ENCODE measurements around the gene SCN1B.
A peak's percentile ranks its signal among the peaks of the same experiment; 100 is the strongest.

The SCN1B gene

DNA sequence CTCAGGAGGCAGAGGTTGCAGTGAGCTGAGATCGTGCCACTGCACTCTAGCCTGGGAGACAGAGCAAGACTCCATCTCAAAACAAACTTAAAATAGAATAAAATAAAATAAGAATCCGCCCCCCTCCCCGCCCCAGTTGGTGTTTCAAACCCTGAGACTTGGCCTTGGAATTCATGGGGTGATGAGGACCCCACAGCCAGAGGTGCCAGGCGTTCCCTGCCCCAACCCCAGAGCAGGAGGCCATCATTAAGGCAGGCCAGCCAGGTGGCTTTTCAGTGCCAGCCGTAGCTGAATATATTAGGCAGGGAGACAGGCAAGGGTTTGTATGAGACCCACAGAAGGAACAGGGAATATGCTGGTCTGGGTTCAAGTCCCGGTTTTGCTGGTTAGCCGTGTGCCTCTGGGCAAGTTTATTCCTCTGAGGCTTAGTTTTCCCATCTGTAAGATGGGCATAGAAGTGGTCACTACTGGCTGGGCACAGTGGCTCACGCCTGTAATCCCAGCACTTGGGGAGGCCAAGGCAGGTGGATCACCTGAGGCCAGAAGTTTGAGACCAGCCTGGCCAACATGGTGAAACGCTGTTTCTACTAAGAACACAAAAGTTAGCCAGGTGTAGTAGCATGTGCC is 23.5 kb downstream of the SCN1B start:
- DNase-seq (ENCODE audit: low spot score), result no peak

DNA sequence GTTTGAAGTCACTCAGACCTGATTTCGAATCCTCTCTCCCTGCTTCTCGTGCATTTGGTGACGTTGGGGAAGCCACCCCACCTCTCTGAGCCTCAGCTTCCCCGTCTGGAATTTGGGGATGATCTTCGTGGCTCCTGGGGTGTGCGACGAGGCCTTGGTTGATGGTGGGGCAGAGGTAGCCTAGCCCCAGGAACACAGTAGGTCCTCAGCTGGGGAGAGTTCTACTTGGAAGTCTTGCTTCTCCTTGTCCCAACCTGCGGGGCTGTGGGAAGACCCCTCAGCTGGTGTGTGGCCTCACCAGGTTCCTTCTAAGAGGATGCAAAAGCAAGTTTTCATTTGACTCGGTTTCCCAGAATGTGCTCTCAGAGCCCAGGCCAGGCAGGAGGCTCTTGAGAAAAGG is 24.4 kb downstream of the SCN1B start:
- no peak for DNase-seq (ENCODE audit: low spot score)

DNA sequence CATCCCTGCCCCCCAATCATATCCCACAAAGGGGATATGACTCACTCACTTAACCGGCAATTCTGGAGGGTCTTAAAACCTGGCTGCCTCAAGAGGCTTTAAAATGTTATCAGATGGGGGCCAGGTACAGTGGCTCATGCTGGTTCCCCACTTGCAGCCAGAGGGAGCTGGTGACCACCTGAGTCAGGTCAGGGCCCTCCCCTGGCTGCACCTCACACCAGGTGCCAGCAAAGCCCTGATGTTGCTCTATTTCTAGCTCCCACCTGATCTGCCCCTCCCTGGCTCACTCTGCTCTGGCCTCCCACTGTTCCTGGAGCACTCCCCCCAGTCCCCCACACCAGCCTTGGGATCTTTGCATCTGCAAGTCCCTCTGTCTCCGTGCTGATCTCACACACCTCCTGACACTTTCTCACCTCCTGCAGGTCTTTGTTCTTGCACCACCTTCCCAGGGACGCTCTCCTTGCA is 25.5 kb downstream of the SCN1B start:
- no peak for DNase-seq (ENCODE audit: low spot score)

DNA sequence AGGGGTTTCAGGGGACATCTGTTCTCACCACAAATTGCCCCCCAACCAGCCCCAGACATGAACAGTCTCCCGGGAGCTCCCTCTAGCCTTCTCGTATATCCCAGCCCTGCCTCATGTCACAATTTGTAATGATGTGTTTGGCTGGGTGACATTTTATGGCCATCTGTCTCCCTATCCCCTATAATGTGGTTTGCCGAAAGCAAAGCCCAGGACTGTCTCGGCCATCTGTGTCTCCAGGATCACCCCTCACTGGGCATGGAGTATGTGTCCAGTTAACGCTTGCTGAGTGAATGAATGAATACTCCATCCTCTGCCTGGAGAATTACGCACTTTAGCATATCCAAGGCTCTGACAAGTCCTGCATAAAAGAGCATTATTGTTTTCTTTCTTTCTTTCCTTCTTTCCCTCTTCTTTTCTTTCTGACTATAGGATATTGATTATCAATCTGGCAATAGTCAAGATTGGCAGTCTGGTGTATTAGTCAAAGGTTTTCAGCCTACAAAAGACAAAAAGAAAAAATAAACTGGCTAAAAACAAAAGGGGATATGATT is 26.3 kb downstream of the SCN1B start:
- no peak for DNase-seq (ENCODE audit: low spot score)

DNA sequence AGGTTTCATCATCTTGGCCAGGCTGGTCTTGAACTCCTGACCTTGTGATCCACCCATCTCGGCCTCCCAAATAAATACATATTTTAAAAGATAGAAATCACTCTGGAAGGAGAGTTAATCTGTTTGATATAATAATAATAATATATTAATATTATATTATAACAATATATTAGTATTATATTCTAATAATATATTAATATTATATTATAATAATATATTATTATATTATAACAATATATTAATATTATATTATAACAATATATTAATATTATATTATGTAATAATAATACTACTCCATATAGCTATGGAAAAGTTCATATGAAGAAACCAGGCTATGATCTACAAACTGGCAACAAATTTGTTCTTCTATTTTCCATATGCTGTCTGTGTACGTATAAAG is 28.1 kb downstream of the SCN1B start:
- DNase-seq (ENCODE audit: low spot score), result no peak

DNA sequence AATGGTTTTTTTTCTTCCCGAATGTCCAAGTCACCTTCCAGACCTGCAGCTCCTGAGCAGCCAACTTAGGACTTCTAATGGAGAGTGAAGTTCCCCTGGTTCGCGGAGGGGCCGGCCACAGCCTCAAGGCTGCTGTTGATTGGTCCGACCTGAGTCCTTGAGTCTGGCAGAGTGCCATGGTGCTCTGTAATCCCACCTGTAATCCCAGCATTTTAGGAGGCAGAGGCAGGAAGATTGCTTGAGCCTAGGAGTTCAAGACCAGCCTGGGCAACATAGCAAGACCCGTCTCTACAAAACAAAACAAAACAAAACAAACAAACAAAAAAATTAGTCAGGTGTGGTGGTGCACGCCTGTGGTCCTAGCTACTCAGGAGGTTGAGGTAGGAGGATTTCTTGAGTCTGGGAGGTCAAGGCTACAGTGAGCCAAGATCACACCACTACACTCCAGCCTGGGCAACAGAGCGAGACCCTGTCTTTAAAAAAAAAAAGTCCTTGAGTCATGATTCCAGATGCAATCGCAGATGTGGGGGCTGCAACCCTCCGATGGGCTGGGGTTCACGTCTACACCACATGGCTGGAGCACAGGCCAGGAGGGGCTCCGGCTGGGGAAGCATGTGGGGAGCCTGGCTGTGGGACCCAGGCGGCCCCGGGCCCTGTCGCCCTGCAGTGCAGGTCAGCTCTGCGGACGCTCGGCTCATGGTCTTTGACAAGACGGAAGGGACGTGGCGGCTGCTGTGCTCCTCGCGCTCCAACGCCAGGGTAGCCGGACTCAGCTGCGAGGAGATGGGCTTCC is 28.9 kb downstream of the SCN1B start:
- no peak for DNase-seq (ENCODE audit: low spot score)

DNA sequence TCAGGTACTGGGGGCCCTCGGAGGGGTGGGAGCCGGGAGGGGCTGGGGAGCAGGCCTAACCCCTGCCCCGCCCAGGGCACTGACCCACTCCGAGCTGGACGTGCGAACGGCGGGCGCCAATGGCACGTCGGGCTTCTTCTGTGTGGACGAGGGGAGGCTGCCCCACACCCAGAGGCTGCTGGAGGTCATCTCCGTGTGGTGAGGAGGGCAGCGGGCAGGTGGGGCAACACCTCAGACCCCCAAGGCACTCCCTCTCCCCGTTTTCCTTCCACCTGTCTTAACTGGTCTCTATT is 29.5 kb downstream of the SCN1B start:
- DNase-seq (ENCODE audit: low spot score), result no peak

DNA sequence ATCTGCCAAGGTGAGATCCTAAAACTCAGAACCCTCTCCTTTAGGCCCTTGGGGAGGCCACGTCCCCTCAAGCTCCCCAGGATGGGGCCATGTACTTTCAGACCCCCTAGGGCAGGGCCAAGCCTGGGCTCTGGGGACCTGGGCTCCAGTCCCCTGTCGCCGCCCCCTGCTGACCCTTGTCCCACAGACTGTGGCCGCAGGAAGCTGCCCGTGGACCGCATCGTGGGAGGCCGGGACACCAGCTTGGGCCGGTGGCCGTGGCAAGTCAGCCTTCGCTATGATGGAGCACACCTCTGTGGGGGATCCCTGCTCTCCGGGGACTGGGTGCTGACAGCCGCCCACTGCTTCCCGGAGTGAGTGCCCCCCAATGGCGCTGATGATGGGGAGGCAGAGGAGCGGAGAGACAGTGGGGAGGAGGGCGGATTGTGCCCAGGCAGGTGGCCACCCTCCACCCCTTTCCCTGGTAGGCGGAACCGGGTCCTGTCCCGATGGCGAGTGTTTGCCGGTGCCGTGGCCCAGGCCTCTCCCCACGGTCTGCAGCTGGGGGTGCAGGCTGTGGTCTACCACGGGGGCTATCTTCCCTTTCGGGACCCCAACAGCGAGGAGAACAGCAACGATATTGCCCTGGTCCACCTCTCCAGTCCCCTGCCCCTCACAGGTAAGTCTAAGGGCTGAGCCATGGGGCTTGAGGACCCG is 30.0 kb downstream of the SCN1B start:
- DNase-seq (ENCODE audit: low spot score), result no peak

DNA sequence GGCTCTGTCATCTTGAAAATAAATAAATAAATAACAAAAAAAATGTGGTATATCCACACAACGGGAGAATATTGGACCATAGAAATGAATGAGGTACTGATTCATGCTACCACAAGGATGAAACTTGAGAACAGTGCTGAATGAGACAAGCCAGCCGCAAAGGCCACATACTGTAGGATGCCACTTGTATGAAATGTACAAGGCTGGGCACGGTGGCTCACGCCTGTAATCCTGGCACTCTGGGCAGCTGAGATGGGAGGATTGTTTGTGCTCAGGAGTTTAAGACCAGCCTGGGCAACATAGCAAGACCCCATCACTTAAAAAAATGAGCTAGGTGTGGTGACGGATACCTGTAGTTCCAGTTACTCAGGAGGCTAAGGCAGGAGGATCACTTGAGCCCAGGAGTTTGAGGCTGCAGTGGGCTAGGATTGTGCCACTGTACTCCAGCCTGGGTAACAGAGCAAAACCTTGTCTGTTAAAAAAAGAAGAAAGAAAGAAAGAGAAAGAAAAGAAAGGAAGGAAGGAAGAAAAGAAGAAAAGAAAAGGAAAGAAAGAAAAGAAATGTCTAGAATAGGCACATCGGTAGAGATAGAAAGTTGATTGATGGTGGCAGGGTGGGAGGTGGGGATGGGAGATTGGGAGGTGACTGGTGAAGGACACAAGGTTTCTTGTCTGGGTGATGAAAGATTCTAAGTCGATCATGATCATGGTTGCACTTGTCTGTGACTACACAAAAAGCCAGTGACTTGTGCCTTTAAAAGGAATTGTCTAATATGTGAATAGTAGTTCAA is 31.5 kb downstream of the SCN1B start:
- no peak for DNase-seq (ENCODE audit: low spot score)

DNA sequence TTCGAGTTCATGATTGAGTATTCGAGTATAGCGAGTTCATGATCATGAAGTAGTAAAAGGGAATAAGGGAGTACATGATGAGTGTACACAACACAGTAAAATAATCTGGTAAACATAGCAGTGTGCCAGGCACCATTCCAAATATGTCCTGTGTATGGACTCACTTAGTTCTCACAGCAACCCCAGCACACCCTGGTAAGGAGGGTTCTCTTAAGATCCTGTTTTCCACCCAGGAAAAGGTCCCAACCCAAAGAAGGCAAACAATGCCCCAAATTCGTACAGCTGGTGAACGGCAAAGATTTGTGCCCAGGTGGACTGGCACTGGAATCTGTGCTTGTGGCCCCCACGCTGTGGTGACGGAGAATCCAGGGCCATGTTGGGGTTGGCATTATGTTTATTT is 32.7 kb downstream of the SCN1B start:
- DNase-seq (ENCODE audit: low spot score), result no peak

DNA sequence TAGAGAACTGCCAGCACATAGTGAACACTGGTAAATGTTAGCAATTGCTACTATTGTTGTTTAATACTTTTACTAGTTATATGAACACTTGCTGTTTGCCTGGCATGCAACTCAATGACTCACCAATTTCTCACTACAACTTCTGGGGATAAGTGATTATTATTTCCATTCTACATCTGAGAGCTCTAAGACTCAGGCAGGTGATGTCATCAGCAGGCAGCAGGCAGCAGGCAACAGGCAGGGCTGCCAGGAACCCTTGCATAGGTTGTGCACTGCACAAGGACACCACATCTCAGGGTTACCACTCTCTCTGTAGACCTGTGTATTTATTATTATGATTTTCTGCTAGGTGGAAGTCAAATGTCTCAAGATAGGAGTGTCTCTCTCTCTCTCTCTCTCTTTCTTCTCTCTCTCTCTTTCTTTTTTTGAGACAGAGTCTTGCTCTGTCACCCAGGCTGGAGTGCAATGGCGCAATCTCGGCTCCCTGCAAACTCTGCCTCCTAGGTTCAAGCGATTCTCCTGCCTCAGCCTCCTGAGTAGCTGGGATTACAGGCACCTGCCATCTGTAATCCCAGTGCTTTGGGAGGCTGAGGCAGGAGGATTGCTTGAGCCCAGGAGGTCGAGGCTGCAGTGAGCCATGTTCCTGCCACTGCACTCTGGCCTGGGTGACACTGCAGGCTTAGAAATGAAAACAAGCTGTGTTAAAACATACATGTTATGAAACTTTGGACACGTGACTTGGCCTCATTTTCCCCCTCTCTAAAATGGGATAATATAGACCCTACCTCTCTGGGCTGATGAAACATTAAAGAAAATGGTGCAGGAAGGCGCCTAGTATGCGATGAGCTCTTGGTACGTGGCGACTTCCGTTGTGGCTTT is 33.9 kb downstream of the SCN1B start:
- no peak for DNase-seq (ENCODE audit: low spot score)

DNA sequence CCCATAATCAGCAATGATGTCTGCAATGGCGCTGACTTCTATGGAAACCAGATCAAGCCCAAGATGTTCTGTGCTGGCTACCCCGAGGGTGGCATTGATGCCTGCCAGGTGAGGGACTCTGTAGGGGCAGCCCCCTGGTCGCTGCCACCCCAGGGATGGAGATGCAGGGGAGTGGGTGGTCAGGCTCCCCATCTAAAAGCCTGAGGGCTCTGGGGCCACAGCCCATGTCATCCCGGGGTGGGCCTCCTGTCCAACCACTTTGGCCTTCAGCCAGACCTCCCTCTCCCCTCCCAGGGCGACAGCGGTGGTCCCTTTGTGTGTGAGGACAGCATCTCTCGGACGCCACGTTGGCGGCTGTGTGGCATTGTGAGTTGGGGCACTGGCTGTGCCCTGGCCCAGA is 35.3 kb downstream of the SCN1B start:
- no peak for DNase-seq (ENCODE audit: low spot score)

DNA sequence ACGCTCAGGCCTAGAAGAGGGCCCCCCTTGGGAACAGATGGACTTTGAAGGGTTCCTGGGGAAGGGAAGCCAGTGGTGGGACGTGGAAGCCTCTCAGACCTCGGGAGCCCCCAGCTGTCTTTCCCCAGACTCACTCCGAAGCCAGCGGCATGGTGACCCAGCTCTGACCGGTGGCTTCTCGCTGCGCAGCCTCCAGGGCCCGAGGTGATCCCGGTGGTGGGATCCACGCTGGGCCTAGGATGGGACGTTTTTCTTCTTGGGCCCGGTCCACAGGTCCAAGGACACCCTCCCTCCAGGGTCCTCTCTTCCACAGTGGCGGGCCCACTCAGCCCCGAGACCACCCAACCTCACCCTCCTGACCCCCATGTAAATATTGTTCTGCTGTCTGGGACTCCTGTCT is 35.9 kb downstream of the SCN1B start:
- DNase-seq (ENCODE audit: low spot score), result no peak

DNA sequence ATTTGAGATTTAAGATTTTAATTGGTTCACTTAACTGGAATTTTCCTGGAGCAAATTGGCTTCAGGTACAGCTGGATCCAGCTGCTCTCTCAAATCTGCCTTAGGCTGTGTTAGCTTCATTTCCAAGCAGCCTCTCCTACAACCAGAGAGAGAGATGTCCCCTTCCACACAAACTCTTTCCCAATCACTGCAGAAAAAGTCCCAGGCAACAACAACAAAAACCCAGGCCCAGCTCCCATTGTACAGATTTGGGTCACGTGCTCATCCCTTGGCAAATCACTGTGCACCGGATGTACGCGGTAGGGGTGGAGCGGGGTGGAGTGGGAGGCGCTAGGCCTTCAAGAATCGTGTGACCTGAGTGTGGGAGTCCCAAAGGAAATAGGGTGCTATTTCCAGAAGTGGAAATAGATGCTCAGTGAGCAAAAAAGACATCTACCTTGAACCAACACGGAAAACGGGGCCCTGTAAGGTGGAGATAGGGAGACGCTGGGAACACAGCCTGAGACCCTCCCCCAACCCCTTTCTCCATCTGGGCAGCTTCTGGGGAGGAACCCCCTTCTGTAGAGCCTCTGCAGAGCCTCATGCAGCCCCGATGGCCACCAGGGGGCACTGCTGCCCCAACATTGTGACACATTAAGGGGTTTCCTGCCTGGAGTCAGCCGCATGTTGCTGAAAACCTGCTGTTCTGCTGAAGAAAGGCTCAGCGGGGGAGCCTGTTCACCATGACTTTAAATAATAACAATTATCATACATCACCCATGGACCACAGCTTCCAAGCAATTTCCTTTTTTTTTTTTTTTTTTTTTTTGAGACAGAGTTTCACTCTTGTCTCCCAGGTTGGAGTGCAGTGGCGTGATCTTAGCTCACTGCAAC is 36.7 kb downstream of the SCN1B start:
- DNase-seq (ENCODE audit: low spot score), result peak; percentile 82

DNA sequence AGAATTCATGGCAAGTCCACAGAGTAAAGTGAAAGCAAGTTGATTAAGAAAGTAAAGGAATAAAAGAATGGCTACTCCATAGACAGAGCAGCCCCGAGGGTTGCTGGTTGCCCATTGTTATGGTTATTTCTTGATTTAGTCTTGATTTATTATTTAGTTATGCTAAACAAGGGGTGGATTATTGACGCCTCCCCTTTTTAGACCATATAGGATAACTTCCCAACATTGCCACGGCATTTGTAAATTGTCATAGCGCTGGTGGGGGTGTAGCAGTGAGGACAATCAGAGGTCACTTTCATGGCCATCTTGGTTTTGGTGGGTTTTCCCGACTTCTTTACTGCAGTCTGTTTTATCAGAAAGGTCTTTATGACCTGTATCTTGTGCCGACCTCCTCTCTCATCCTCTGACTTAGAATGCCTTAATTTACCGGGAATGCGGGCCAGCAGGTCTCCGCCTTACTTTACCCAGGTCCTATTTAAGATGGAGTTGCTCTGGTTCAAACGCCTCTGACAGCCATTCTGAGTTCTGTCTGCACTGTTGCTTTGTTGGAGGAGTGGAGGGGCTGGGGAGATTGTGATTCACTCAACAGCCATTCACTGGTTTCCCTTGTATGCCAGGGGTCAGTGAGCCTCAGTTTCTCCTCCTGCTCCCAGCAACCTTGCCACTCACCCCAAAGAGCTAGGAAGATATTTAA is 38.8 kb downstream of the SCN1B start:
- DNase-seq (ENCODE audit: low spot score), result no peak

DNA sequence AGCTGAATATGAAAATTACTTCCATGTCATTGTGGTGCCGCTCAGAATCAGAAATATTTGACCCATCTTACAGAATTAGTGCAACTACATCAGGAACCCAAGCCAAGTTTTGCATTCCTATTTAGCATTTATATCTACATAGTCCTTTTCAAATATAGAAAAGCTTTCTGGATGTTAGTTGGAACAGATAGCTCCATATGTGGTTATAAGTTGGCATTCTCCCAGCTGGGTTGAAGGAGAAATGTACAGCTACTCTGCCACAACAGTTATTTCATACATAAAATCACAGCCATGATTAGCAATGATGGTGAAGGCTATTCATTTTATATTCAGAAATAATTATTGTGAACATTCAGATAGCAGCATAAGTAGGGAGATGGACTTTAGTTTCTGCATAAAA is 39.4 kb downstream of the SCN1B start:
- no peak for DNase-seq (ENCODE audit: low spot score)

DNA sequence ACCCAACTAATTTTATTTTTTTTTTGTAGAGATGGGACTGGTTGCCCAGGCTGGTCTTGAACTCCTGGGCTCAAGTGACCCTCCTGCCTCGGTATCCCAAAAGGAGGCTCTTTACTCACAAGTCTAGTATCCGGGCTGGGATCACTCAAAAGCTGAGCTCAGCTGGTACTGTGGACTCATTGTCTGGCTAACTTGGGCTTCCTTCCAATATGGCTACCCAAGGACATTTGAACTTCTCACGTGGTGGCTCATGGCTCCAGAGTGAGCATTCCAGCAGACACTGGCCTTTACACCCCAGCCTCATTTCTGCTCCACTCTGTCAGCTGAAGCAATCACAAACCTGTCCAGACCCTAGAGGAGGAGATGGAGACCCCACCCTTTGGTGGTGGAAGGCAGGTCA is 40.2 kb downstream of the SCN1B start:
- no peak for DNase-seq (ENCODE audit: low spot score)

DNA sequence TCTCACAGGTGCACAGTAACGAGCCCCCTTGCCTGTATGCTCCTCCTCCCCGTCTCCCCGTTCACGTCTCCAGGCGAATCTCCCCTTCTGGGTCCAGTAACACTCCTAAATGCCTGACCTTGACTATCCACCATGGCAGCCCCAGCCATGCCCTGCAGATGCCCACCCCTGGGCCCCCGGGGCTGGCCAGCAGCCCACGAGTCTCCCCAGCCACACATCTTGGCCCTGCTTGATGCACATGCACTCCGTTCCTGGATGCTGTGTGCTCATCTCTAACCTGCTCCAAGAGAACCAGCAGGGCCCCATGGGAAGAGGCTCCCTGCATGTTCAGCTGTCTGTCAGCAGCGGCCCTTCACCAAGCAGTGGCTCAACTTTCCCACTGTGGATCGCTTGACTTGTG is 43.2 kb downstream of the SCN1B start:
- DNase-seq (ENCODE audit: low spot score), result no peak

DNA sequence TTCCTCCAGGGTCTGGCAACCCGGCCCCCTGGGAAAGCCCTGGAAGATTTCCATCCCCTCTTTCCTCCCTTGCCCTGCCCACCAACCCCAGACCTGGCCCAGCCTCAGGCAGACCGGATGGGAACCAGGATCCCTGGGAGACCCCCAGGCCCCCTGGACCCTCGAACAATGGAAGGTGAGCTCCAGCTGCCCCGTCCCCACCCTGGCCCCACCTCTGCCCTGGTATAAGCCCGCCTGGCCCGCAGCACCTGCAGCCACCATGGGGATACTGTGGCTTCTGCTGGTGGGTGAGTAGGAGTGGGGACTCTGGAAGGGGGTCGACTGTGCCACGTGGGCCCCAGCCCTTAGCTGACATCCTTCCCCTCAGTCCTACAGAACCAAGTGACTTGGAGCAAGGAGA is 43.7 kb downstream of the SCN1B start:
- DNase-seq (ENCODE audit: low spot score), result no peak
